Measurements from ENCODE around the gene CCR7. TPM values are rescaled to one million over a fixed set of nuclear protein-coding genes. Genes with fewer than 3 reads are reported as not detected.

Gene CCR7
- total and polyA plus RNA-seq, 2 donors from 2014 or later = 0.17 to 7.1 TPM

DNA sequence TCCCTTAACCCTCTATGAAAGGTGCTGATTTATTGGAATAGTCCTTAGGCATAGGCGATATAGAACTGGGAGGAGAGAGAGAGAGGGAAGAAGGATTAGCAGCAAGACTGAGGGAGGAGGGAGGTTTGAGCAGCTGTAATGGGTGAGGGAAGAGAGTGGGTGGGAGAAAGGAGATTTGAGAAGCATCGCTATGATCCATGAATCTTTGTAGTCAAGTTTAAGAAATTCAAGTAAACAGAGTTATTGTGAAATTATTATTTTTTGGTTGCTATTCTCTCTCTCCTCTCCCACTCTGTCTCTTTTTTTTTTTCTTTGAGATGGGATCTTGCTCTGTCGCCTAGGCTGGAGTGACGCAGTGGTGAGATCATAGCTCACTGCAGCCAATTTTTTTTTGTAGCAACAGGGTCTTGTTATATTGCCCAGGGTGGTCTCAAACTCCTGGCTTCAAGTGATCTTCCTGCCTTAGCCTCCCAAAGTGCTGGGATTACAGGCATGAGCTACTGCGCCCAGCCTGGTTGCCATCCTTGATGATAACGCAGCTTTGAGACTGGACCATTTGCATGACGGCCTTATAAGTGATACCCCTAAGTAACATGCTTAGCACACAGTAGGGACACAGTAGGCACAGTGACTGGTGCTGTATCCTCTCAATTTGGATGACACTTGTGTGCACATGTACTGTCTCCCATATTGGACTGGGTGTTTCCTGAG is 42.9 kb downstream of the CCR7 start:
- H3K4me3 ChIP-seq (ENCODE audit: low read length in 3 of 3) = no peak overlapping the region
- TF ChIP-seq, protein P1, sequence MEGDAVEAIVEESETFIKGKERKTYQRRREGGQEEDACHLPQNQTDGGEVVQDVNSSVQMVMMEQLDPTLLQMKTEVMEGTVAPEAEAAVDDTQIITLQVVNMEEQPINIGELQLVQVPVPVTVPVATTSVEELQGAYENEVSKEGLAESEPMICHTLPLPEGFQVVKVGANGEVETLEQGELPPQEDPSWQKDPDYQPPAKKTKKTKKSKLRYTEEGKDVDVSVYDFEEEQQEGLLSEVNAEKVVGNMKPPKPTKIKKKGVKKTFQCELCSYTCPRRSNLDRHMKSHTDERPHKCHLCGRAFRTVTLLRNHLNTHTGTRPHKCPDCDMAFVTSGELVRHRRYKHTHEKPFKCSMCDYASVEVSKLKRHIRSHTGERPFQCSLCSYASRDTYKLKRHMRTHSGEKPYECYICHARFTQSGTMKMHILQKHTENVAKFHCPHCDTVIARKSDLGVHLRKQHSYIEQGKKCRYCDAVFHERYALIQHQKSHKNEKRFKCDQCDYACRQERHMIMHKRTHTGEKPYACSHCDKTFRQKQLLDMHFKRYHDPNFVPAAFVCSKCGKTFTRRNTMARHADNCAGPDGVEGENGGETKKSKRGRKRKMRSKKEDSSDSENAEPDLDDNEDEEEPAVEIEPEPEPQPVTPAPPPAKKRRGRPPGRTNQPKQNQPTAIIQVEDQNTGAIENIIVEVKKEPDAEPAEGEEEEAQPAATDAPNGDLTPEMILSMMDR (IDR thresholded peaks at IDR 0.05; ENCODE audit: borderline replicate concordance, extremely low read depth, insufficient read depth) = no peak
- no peaks in the 10 kb centered on the region for H3K9me3 ChIP-seq (ENCODE audit: control insufficient read depth in 2 of 3, insufficient read depth in 1 of 3, low read length in 3 of 3)
- no peaks in the 10 kb centered on the region for H3K27me3 ChIP-seq (ENCODE audit: control insufficient read depth, insufficient read depth, low read length)
- no peak overlapping the region for H3K27ac ChIP-seq (ENCODE audit: low read depth in 2 of 2, low read length in 2 of 2)
- no peaks in the 10 kb centered on the region for H3K4me1 ChIP-seq (ENCODE audit: control insufficient read depth in 2 of 3, insufficient read depth in 2 of 3, low read depth in 1 of 3, low read length in 3 of 3)
- intact Hi-C loops (cut with DNase I) = no loop called here
- H3K9ac ChIP-seq (ENCODE audit: low read length in 3 of 3) = no peak overlapping the region
- no peaks in the 10 kb centered on the region for H3K36me3 ChIP-seq (ENCODE audit: control insufficient read depth in 2 of 3, insufficient read depth in 3 of 3, low read length in 3 of 3)
- FAIRE-seq = no peak
- DNase-seq = no peak

DNA sequence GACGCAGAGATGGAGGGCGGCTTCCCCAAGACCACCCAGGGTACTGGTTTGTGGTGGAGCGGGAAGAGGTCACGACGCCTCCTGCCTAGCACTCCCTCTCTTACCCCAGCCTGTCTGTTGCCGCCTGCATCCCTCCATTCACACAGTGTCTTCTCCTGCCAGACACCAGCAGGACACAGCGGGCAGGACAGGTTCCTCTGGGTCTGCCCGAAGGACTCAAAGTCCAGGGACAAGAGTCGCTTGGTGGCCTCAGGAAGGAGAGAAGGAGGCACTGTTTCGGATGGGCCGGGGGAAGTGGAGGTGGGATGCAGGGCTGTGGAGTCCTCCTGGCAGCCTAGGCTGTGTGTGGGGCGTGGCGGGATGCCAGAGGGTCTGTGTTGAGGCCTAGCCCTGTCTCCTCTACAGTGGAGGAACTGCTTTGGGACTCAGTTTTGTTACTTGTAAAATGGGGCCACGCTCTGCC is 44.2 kb downstream of the CCR7 start:
- no peak overlapping the region for H3K4me3 ChIP-seq (ENCODE audit: low read length in 3 of 3)
- H3K4me1 ChIP-seq (ENCODE audit: control insufficient read depth in 2 of 3, insufficient read depth in 2 of 3, low read depth in 1 of 3, low read length in 3 of 3) = no peaks in the 10 kb centered on the region
- DNase-seq (no peak), FAIRE-seq (no peak)
- H3K9ac ChIP-seq (ENCODE audit: low read length in 3 of 3) = no peak overlapping the region
- H3K27me3 ChIP-seq (ENCODE audit: control insufficient read depth, insufficient read depth, low read length) = no peaks in the 10 kb centered on the region
- H3K36me3 ChIP-seq (ENCODE audit: control insufficient read depth in 2 of 3, insufficient read depth in 3 of 3, low read length in 3 of 3) = no peaks in the 10 kb centered on the region
- TF ChIP-seq, protein P1 (IDR thresholded peaks at IDR 0.05; ENCODE audit: borderline replicate concordance, extremely low read depth, insufficient read depth) = no peak
- intact Hi-C loops (cut with DNase I) = no loop called here
- no peaks in the 10 kb centered on the region for H3K9me3 ChIP-seq (ENCODE audit: control insufficient read depth in 2 of 3, insufficient read depth in 1 of 3, low read length in 3 of 3)
- H3K27ac ChIP-seq (ENCODE audit: low read depth in 2 of 2, low read length in 2 of 2) = no peak overlapping the region

DNA sequence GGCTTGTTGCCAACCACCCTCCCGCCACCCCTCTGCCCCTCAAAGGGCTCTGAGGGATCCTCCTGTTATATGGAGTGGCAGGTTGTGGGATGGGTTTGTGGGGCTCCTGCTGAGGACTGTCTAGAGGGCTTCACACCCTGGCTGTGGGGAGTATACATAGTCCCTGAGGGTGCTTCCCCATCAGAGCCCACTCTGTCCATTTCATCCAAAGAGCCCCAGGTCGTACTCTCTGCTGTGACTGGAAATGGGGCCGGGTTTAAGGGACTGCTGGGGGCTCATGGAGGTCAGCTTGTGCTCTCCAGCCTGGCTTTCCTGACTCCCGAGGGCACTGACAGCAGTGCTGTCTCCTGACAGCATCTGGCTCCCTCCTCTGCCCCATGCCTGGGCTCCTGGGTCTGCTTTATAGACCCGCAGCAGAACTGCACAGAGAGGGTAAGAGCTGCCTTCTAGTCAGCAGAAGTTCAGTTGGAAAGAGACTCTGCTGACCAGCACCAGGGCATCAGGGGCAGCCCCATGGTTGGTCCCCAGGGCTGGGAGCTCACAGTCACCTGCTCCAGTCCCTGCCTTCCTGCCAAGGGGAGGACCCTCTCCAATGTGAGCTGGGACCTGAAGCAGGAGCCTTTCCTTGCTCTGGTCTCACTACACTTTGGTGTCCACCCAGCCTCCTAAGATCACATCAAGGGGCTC is 46.0 kb downstream of the CCR7 start:
- TF ChIP-seq, protein P1 (IDR thresholded peaks at IDR 0.05; ENCODE audit: borderline replicate concordance, extremely low read depth, insufficient read depth) = no peak

More for the DNA sequence above, 46.0 kb downstream of the CCR7 start:
- Histone ChIP-seq H3K4me1 (ENCODE audit: control insufficient read depth in 2 of 3, insufficient read depth in 2 of 3, low read depth in 1 of 3, low read length in 3 of 3) (no peaks in the 10 kb centered on the region), H3K4me3 (ENCODE audit: low read length in 3 of 3) (no peak overlapping the region), H3K9me3 (ENCODE audit: control insufficient read depth in 2 of 3, insufficient read depth in 1 of 3, low read length in 3 of 3) (no peaks in the 10 kb centered on the region), H3K27ac (ENCODE audit: low read depth in 2 of 2, low read length in 2 of 2) (no peak overlapping the region), H3K9ac (ENCODE audit: low read length in 3 of 3) (no peak overlapping the region), H3K36me3 (ENCODE audit: control insufficient read depth in 2 of 3, insufficient read depth in 3 of 3, low read length in 3 of 3) (no peaks in the 10 kb centered on the region), H3K27me3 (ENCODE audit: control insufficient read depth, insufficient read depth, low read length) (no peaks in the 10 kb centered on the region)
- no peak for FAIRE-seq
- DNase-seq = no peak
- intact Hi-C loops (cut with DNase I) = no loop called here
